HG03060 (cell line): ENCODE data around the gene GABRA4.

ENCODE experiments used
- ATAC-seq: cut with Tn5 transposase; IDR thresholded peaks from one replicate; pipeline ENCODE4 v1.9.1; 2021; ENCODE audit warnings: low read depth, moderate number of reproducible peaks; ENCODE audit not compliant: unreplicated experiment

Gene GABRA4

DNA sequence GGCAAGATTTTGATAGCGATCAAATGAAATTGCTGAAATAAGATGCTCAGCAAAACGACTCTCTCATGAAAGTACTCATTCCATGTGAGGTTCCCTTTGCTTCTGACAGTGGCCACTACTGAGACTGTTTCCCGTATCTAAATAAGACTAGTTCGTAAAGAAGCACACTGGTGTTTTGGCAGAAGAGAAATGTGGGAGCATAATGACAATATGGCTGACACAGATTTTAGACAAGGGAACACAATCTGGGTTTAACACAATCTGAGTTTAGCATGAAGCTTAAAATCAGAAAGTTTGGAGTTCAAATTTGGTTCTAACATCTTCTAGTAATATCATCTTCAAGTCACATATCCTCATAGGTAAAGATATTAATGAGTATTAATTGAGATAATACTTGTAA, 13.7 kb downstream of the GABRA4 start:
- no peak for ATAC-seq

DNA sequence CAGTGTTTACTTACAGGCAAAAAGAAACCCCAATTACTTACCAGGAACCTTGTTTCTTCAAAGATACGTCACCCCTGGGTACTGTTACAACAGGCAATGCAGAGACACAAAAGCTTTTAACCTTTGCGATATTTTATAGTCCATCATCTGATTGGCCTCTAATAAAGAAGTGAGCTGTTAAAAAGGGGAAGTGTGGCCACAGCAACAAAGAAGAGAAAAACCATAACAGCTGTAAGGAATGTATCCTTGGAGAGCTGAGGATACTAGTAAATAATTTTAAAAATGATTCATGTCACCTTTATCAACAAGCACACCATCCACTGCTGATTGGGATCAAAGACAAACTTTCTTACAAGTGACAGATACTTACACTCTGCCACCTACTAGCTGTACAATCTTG, 14.1 kb downstream of the GABRA4 start:
- no peak for ATAC-seq

- no peak for ATAC-seq
Measured at GRCh38 chr4:46977245-46977644, 16.1 kb downstream of the GABRA4 start.

- peak; percentile 57 for ATAC-seq
Measured at GRCh38 chr4:46975812-46976553, 17.4 kb downstream of the GABRA4 start.

- ATAC-seq = no peak
Measured at GRCh38 chr4:46974891-46975543, 18.4 kb downstream of the GABRA4 start.

GRCh38 chr4:46968847-46969246, 24.5 kb downstream of the GABRA4 start:
- ATAC-seq = no peak

- ATAC-seq = no peak
Measured at GRCh38 chr4:46967631-46968030, 25.8 kb downstream of the GABRA4 start.

DNA sequence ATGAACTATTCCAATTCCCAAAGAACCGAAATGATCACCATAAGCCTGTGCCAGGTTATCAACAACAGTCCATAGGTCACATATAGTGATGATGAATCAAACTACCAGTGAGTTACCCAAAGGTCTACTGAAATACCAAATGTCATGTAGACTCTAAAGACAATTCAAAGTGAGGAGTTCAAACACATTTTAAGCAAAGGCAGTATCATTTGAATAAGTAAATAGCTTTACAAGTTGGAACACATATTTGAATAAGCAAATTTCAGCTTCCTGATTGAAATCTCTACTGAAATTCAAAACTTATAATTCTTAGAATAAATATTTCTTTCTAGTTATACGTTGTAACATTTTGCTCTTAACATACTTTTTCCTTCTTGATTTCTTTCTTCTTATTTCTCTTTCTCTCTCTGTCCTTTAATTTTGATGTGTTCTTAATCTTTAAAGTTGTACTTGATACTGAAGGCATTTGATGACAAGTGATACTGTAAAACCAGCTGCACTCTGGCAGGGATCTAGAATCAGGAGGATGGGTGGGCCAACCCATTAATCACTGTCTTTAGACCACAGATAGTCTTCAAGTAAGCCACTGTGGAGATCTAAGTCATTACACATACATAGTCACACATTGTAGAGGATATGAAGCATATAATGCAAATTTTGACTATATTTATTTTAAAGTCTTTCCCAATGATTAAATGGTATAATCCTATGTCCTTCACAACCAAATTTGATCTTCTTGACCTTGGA, 34.5 kb downstream of the GABRA4 start:
- no peak for ATAC-seq

GRCh38 chr4:46956451-46956850, 36.9 kb downstream of the GABRA4 start:
- no peak for ATAC-seq

DNA sequence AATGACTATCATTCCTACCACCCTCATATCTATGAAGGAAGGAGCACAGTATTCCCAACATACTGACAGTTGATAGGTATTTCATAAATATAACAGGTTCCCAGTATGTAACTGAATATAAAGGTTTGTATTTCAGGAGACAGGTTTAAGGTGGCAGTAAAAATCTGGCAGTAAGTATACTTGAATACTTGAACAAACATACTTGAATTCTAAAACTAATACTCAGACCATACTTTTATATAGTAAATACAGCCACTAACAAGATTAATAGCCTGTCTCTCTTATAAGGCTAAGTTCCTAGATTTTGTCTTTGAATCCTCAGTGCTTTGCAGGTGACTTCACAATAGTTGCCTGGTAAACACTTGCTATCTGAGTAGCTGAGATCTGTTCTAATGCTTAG, 37.8 kb downstream of the GABRA4 start:
- no peak for ATAC-seq

DNA sequence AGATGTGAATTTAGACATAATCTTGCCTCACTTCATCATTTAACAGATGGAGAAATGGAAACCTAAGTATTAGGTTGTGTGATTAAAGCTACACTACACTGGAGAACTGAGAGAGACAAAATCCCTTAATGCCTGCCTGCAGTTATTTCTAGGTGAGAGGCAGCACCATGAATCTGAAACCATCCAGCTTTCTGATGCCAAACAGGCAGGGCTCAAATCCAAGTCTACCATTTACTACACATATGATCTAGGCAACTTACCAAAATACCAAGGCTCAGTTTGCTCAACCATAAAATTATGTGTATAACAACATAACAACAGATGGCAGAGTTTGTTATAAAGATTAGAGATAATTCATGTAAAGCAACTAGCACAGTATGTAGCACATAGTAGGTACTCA, 38.7 kb downstream of the GABRA4 start:
- no peak for ATAC-seq

- no peak for ATAC-seq
Measured at GRCh38 chr4:46953564-46953963, 39.8 kb downstream of the GABRA4 start.

- ATAC-seq = no peak
Measured at GRCh38 chr4:46952451-46952850, 40.9 kb downstream of the GABRA4 start.

- ATAC-seq = no peak
Measured at GRCh38 chr4:46950826-46951225, 42.6 kb downstream of the GABRA4 start.

- ATAC-seq = no peak
Measured at GRCh38 chr4:46949822-46950221, 43.6 kb downstream of the GABRA4 start.

- ATAC-seq = no peak
Measured at GRCh38 chr4:46947541-46947940, 45.8 kb downstream of the GABRA4 start.

DNA sequence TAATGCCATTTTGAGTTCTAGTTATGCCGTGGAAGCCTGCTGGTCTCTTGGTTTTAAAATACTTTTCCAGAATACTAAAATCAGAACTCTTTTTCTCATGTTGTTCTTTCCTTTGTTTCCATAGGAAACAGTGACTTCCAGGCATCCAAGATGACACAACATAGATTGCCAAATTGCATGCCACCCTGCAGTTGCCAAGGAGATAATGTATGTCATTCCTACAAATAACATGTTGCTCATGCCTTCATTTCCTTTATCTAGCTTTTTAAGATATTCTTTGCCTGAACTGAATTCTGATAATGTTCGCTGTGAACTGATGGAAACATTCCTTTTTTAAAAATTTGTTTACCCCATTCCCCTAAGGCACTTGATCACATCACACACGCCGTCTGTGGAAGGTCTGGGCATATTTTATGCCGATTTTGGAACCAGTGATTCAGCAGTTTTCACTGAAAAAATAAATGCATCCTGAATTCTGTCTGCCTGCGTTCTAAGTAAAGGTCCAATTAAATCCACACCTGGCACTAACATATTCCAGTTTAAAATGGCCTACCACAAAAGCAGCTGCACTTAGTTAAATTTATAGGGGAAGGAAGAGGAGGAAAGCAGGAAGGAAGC, 46.4 kb downstream of the GABRA4 start:
- no peak for ATAC-seq

GRCh38 chr4:46945062-46945461, 48.3 kb downstream of the GABRA4 start:
- ATAC-seq = no peak

DNA sequence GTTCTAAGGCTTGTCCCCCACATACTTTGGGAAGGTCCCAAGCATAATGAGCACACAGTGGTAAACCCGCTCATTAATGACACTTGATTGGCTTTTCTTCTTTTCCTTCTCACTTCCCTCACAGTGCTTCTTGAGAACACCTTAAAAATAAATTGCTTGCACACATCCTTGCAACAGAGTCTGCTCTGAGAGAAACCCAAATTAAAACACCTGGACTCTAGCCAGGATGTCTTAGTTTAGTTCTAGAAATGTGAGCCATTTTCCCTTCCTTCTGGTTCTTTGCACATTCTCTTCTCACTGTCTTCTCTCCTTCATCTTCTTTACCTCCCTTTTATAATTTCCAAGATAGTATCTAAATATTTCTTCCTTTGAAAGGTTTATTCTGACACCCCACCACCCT, 49.0 kb downstream of the GABRA4 start:
- no peak for ATAC-seq

DNA sequence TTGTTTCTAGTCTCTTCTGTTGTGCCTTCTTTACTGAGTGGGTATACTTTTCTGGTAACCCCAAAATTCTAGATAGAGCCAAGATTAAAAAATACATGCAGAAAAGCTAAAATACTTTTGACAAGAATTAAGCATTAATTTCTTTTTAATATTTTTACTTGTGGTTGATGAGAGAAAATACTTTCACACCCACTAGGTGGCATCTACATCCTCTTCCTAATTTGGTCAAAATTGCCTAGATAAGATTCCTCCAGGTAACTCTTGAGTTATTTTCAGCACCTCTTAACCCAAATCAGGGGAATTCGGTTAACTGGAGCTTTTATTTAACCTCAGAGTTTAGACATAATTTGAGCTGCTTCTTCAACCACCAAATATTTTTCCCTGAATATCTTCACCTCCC, 55.9 kb downstream of the GABRA4 start:
- ATAC-seq = no peak

GRCh38 chr4:46934726-46935125, 58.7 kb downstream of the GABRA4 start:
- no peak for ATAC-seq
